ENCODE measurements around the gene TUBA3E. TPM values are rescaled to one million over a fixed set of nuclear protein-coding genes. Genes with fewer than 3 reads are reported as not detected.
A peak's percentile ranks its signal among the peaks of the same experiment; 100 is the strongest.
"Not testable (repeated sequence)": the region's sequence is repeated elsewhere in the genome, so short reads cannot be mapped to it uniquely, and the experiment has no call there.

Gene TUBA3E
- polyA plus RNA-seq, 2 of the 4 experiments (the other 2 are of a cell fraction), result not detected

GRCh38 chr2:130185896-130186295 lies 12.3 kb downstream of the TUBA3E start (continued):
- no peak for TF ChIP-seq KDM5A (IDR thresholded peaks at IDR 0.05)
- TF ChIP-seq POLR2A (IDR thresholded peaks at IDR 0.05; ENCODE audit: low read length), result no peak

GRCh38 chr2:130185436-130185835 lies 12.8 kb downstream of the TUBA3E start:
- ChIA-PET POLR2A (interaction anchor here (0.9 to 2.1 kb wide), 2 partner anchors 1302 to 1304 kb away, joined by 5 to 11 read pairs; no protein-coding TSS in a partner anchor), CTCF (interaction anchor here (1.0 kb wide), 1 partner anchor 147 kb away, joined by 4 read pairs; no protein-coding TSS in a partner anchor)
- Histone ChIP-seq H3K27ac (no peak overlapping the region), H3K4me1 (peaks cover 9% of the 10 kb centered on the region; the same call in 2 of the 3 replicates), H3K9me3 (no peaks in the 10 kb centered on the region), H3K4me2 (no peak overlapping the region), H3K4me3 (no peak overlapping the region)
- FAIRE-seq (no peak), ATAC-seq (no peak), DNase-seq (ENCODE audit: low read depth in 1 of 2, low spot score in 1 of 2) (no peak)
- TF ChIP-seq FOSL2 (IDR thresholded peaks at IDR 0.05), result no peak
- TF ChIP-seq FOSL2 (CRISPR knock-in tag; IDR thresholded peaks at IDR 0.05), result no peak
- no peak for TF ChIP-seq MAFK (IDR thresholded peaks at IDR 0.05; ENCODE audit: partially characterized antibody)
- TF ChIP-seq EHMT2 (IDR thresholded peaks at IDR 0.05; ENCODE audit: low read depth), result no peak
- 81% methylated on average over 2 of the region's 10 CpGs for WGBS (ENCODE audit: missing lambda C conversion rate)

GRCh38 chr2:130183512-130184373 lies 14.5 kb downstream of the TUBA3E start:
- Histone ChIP-seq H3K4me1 (peaks cover 9% of the 10 kb centered on the region; the same call in 2 of the 3 replicates), H3K4me2 (peak overlapping the region; percentile 98), H3K27ac (peak overlapping the region; percentile 93 to 99; a peak in 4 of 6 replicates), H3K9me3 (no peaks in the 10 kb centered on the region), H3K4me3 (peak overlapping the region; percentile 99)
- DNase-seq (ENCODE audit: low read depth in 1 of 2, low spot score in 1 of 2) (no peak), ATAC-seq (no peak), FAIRE-seq (no peak)
- ChIA-PET CTCF (interaction anchor here (6.0 kb wide), 1 partner anchor 150 kb away, joined by 96 read pairs; no protein-coding TSS in a partner anchor), POLR2A (no interaction called here)
- TF ChIP-seq EHF (CRISPR knock-in tag; IDR thresholded peaks at IDR 0.05) (no peak), RARB (CRISPR knock-in tag; IDR thresholded peaks at IDR 0.05) (no peak), ESRRA (IDR thresholded peaks at IDR 0.05; ENCODE audit: borderline replicate concordance, low read length) (no peak), MAFK (IDR thresholded peaks at IDR 0.05; ENCODE audit: partially characterized antibody) (no peak), HEYL (CRISPR knock-in tag; IDR thresholded peaks at IDR 0.05) (no peak), SREBF2 (IDR thresholded peaks at IDR 0.05) (no peak), KDM5A (IDR thresholded peaks at IDR 0.05) (no peak), NFE2L2 (conservative IDR thresholded peaks at IDR 0.05; ENCODE audit: low read length) (no peak), FOSB (CRISPR knock-in tag; IDR thresholded peaks at IDR 0.05) (no peak), MYC (IDR thresholded peaks at IDR 0.05; ENCODE audit: borderline replicate concordance, low read length) (no peak), RFX5 (IDR thresholded peaks at IDR 0.05) (no peak)
- WGBS (ENCODE audit: missing lambda C conversion rate), result 82% methylated on average over 23 of the region's 26 CpGs

- CTCF ChIA-PET, result interaction anchor here (0.7 to 6.0 kb wide), 8 partner anchors 10 to 159 kb away, joined by 3 to 96 read pairs (median 6); partner anchors contain the start of gene IMP4
- H3K4me1 ChIP-seq, result not testable (repeated sequence)
Observed at GRCh38 chr2:130182826-130183511, 15.3 kb downstream of the TUBA3E start.

More at GRCh38 chr2:130182826-130183511, 15.3 kb downstream of the TUBA3E start:
- ATAC-seq, result peak; percentile 15 to 40; a peak in 5 of 6 replicates
- DNase-seq (ENCODE audit: low read depth in 1 of 2, low spot score in 1 of 2); FAIRE-seq; H3K9me3 ChIP-seq: not testable (repeated sequence)
- H3K4me2 ChIP-seq, result peak overlapping the region; percentile 98
- WGBS (ENCODE audit: missing lambda C conversion rate), result 2% methylated on average over 6 of the region's 23 CpGs
- peak overlapping the region; percentile 93 to 99 for H3K27ac ChIP-seq
- H3K4me3 ChIP-seq, result peak overlapping the region; percentile 99
- POLR2A ChIA-PET, result interaction anchor here (2.1 kb wide), 2 partner anchors 154 to 159 kb away, joined by 8 to 24 read pairs; partner anchors contain the start of gene IMP4

Measured in A549 (cell line).